Measurements from ENCODE around the gene FGFBP3. TPM values are rescaled to one million over a fixed set of nuclear protein-coding genes. Genes with fewer than 3 reads are reported as not detected.

Gene FGFBP3
- total and polyA plus RNA-seq, 2 experiments from 2014 or later, result 65.7 to 73.9 TPM

DNA sequence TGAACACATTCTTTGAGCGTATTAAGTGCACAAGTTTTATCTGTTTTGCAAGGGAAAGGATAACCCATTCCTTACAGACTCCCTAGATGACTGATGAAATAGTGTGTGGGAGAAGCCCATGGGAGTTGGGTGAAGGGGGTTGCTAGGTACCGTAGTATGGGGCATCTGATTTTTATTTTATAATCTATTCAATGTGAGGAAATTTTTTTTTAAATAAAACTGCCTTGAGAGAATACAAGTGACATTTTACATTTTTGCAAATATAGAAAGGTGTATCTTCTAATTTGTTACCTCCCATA, 15.7 kb upstream of the FGFBP3 start:
- H3K36me3 ChIP-seq (ENCODE audit: insufficient read depth), result no peaks in the 10 kb centered on the region
- H3K4me1 ChIP-seq (ENCODE audit: insufficient read depth), result peaks cover 7% of the 10 kb centered on the region; the same call in 1 of the 2 replicates
- H3K9me2 ChIP-seq (ENCODE audit: insufficient read depth), result no peaks in the 10 kb centered on the region
- no peak overlapping the region for H2AFZ ChIP-seq
- DNase-seq (ENCODE audit: low spot score) (no peak), ATAC-seq (no peak)
- H3K27ac Mint-ChIP-seq, result no peak overlapping the region
- peak overlapping the region; percentile 94 for H3K4me3 Mint-ChIP-seq
- H3K27ac ChIP-seq (ENCODE audit: low read depth), result no peak overlapping the region
- H3F3A ChIP-seq (replicated peaks; ENCODE audit: low read depth), result 0 out of 2 replicates have a peak, but pooled peaks cover 5% of the 10 kb centered on the region
- H3K4me3 ChIP-seq, result peak overlapping the region; percentile 78
- peaks cover 13% of the 10 kb centered on the region; the same call in 2 of the 3 replicates for H3K36me3 Mint-ChIP-seq (ENCODE audit: low read depth)
- TF ChIP-seq CTCF (conservative IDR thresholded peaks at IDR 0.05; ENCODE audit: low read depth in 2 of 2), result no peak
- no peak for TF ChIP-seq ETS1 (IDR thresholded peaks at IDR 0.05)
- no peak for TF ChIP-seq ZNF462 (CRISPR knock-in tag; IDR thresholded peaks at IDR 0.05)
- TF ChIP-seq ZNF114 (CRISPR knock-in tag; IDR thresholded peaks at IDR 0.05), result no peak
- no peak for TF ChIP-seq STAT1 (IDR thresholded peaks at IDR 0.05; ENCODE audit: unreplicated experiment)
- no peak for TF ChIP-seq POLR2AphosphoS5 (IDR thresholded peaks at IDR 0.05; ENCODE audit: low read depth)
- no peak for TF ChIP-seq NANOG (IDR thresholded peaks at IDR 0.05; ENCODE audit: borderline replicate concordance)
- H3K79me2 ChIP-seq (replicated peaks; ENCODE audit: insufficient read depth), result peaks cover 60% of the 10 kb centered on the region
- H3K27me3 Mint-ChIP-seq (ENCODE audit: insufficient read depth, low read depth, poor library complexity), result peaks cover 8% of the 10 kb centered on the region
- H3K4me2 ChIP-seq, result peak overlapping the region; percentile 84
- no peaks in the 10 kb centered on the region for H3K27me3 ChIP-seq (ENCODE audit: insufficient read depth)
- peaks cover 23% of the 10 kb centered on the region for H3K4me1 Mint-ChIP-seq
- H4K20me1 ChIP-seq (replicated peaks; ENCODE audit: insufficient read depth), result peaks cover 41% of the 10 kb centered on the region
- no peaks in the 10 kb centered on the region for H3K9me3 Mint-ChIP-seq

All from GM23338 (cell line).